Right ventricle myocardium inferior (tissue), 1 donor: ENCODE data around the gene NLGN1. TPM values are rescaled to one million over a fixed set of nuclear protein-coding genes. Genes with fewer than 3 reads are reported as not detected.

ENCODE experiments used
- ATAC-seq: fragments of 200-7000 bp; cut with Tn5 transposase; one replicate; pipeline ENCODE4 v1.9.1; 2020; ENCODE audit warnings: mild to moderate bottlenecking, moderate library complexity
- DNase-seq: peaks from one replicate; pipeline ENCODE4 v3.0.0; 2021; ENCODE audit errors: missing footprints
- intact Hi-C: fragments of 100-400 bp; cut with DNase I; formaldehyde crosslinking; loops from one replicate; pipeline ENCODE4 v1.11.0; 2022
- total RNA-seq: library from RNA; stranded (reverse); fragmentation: NEBNext Ultra II Directional; extraction: Animal tissue kit (Norgen Biotek cat#: 25700); gene quantifications from one replicate; pipeline ENCODE4 v1.2.1, GENCODE V29; 2021
- donor health status: DM: no; HTN: yes; CAD: no; lungs with severe emphysema.

NLGN1 gene
- total RNA-seq, 1 donor from 2014 or later = 8.0 TPM

- intact Hi-C loops = no loop called here
Measured at GRCh38 chr3:173599673-173600072, 202.1 kb downstream of the NLGN1 start.

GRCh38 chr3:173614522-173614921 lies 217.0 kb downstream of the NLGN1 start:
- intact Hi-C loops = no loop called here
- DNase-seq = no peak
- ATAC-seq = no peak

More at GRCh38 chr3:173599673-173600072, 202.1 kb downstream of the NLGN1 start:
- DNase-seq = no peak
- no peak for ATAC-seq

GRCh38 chr3:173615661-173616060 lies 218.1 kb downstream of the NLGN1 start:
- ATAC-seq = no peak
- DNase-seq = no peak
- intact Hi-C loops = loop anchor here (5.0 kb wide), 1 partner anchor 47 kb away; no protein-coding TSS in a partner anchor

GRCh38 chr3:173617490-173617889 lies 219.9 kb downstream of the NLGN1 start:
- intact Hi-C loops = loop anchor here (5.0 kb wide), 1 partner anchor 45 kb away; no protein-coding TSS in a partner anchor
- ATAC-seq (peak; percentile 88), DNase-seq (no peak)

- intact Hi-C loops = loop anchor here (5.0 kb wide), 1 partner anchor 44 kb away; no protein-coding TSS in a partner anchor
Measured at GRCh38 chr3:173618148-173618547, 220.6 kb downstream of the NLGN1 start.

GRCh38 chr3:173618703-173619102 lies 221.2 kb downstream of the NLGN1 start:
- intact Hi-C loops = loop anchor here (5.0 kb wide), 1 partner anchor 44 kb away; no protein-coding TSS in a partner anchor
- DNase-seq (no peak), ATAC-seq (peak; percentile 75)

More at GRCh38 chr3:173618148-173618547, 220.6 kb downstream of the NLGN1 start:
- ATAC-seq (no peak), DNase-seq (no peak)

- ATAC-seq (no peak), DNase-seq (no peak)
- intact Hi-C loops = no loop called here
Measured at GRCh38 chr3:173622166-173622565, 224.6 kb downstream of the NLGN1 start.

- DNase-seq = no peak
- intact Hi-C loops = no loop called here
- ATAC-seq = no peak
Measured at GRCh38 chr3:173624086-173624485, 226.5 kb downstream of the NLGN1 start.

- intact Hi-C loops = no loop called here
- DNase-seq = no peak
- ATAC-seq = no peak
Measured at GRCh38 chr3:173630849-173631248, 233.3 kb downstream of the NLGN1 start.

- intact Hi-C loops = no loop called here
- ATAC-seq (no peak), DNase-seq (no peak)
Measured at GRCh38 chr3:173632945-173633344, 235.4 kb downstream of the NLGN1 start.

GRCh38 chr3:173635826-173636225 lies 238.3 kb downstream of the NLGN1 start:
- ATAC-seq (no peak), DNase-seq (no peak)
- intact Hi-C loops = no loop called here

GRCh38 chr3:173639098-173639497 lies 241.6 kb downstream of the NLGN1 start:
- no peak for DNase-seq
- intact Hi-C loops = no loop called here
- no peak for ATAC-seq

GRCh38 chr3:173641696-173642095 lies 244.2 kb downstream of the NLGN1 start:
- no peak for DNase-seq
- intact Hi-C loops = no loop called here
- no peak for ATAC-seq

GRCh38 chr3:173644086-173645082 lies 246.8 kb downstream of the NLGN1 start:
- peak; percentile 55 for DNase-seq
- no peak for ATAC-seq
- intact Hi-C loops = no loop called here

GRCh38 chr3:173650596-173650995 lies 253.1 kb downstream of the NLGN1 start:
- DNase-seq = no peak
- no peak for ATAC-seq
- intact Hi-C loops = no loop called here

- DNase-seq (no peak), ATAC-seq (no peak)
- intact Hi-C loops = no loop called here
Measured at GRCh38 chr3:173652093-173652492, 254.5 kb downstream of the NLGN1 start.

- DNase-seq (no peak), ATAC-seq (no peak)
- intact Hi-C loops = no loop called here
Measured at GRCh38 chr3:173653781-173654180, 256.2 kb downstream of the NLGN1 start.

- ATAC-seq (peak; percentile 28), DNase-seq (no peak)
- intact Hi-C loops = loop anchor here (5.0 kb wide), 1 partner anchor 43 kb away; no protein-coding TSS in a partner anchor
Measured at GRCh38 chr3:173659972-173660371, 262.4 kb downstream of the NLGN1 start.

GRCh38 chr3:173660645-173661299 lies 263.2 kb downstream of the NLGN1 start:
- intact Hi-C loops = loop anchor here (5.0 kb wide), 1 partner anchor 43 kb away; no protein-coding TSS in a partner anchor
- DNase-seq (no peak), ATAC-seq (peak; percentile 46)
